NB4 (cell line): ENCODE data around the gene OR52B2.

Experiments
- CTCF ChIP-seq: IDR thresholded peaks from one replicate; pipeline ENCODE4 v1.5.1; 2012; ENCODE audit warnings: low read depth, low read length
- POLR2A ChIP-seq: IDR thresholded peaks from 2 replicates; pipeline ENCODE4 v1.6.1; 2011; ENCODE audit warnings: mild to moderate bottlenecking; ENCODE audit not compliant: insufficient read length; ENCODE audit errors: extremely low read depth

GRCh38 chr11:6156628-6157359 is 13.3 kb downstream of the OR52B2 start:
- no peak for TF ChIP-seq CTCF
- TF ChIP-seq POLR2A: no peak
